Loucy (cell line): ENCODE measurements around the gene TSPO.

Experiments
- H2AFZ ChIP-seq: fragments of 200-600 bp; sonication (generic); 2 replicates; pipeline ENCODE4 v1.6.0; 2016; ENCODE audit warnings: antibody characterized with exemption, mild to moderate bottlenecking, low read length, moderate library complexity
- H3F3A ChIP-seq: fragments of 200-600 bp; 2 replicates; pipeline ENCODE4 v1.6.0; 2016; ENCODE audit warnings: antibody characterized with exemption, low read depth, mild to moderate bottlenecking
- H3K27me3 ChIP-seq: fragments of 200-600 bp; sonication (generic); 2 replicates; pipeline ENCODE4 v1.6.1; 2014; ENCODE audit warnings: low read length, mild to moderate bottlenecking; ENCODE audit not compliant: insufficient read depth, poor library complexity, severe bottlenecking
- H3K36me3 ChIP-seq: fragments of 200-600 bp; sonication (generic); 2 replicates; pipeline ENCODE4 v1.6.1; 2016; ENCODE audit warnings: low read length; ENCODE audit not compliant: insufficient read depth
- H3K4me1 ChIP-seq: fragments of 200-600 bp; sonication (generic); 2 replicates; pipeline ENCODE4 v1.5.1; 2014; ENCODE audit warnings: low read length, mild to moderate bottlenecking; ENCODE audit not compliant: insufficient read depth, poor library complexity, severe bottlenecking
- H3K4me2 ChIP-seq: fragments of 200-600 bp; sonication (generic); 2 replicates; pipeline ENCODE4 v1.6.0; 2014; ENCODE audit warnings: antibody characterized with exemption, low read length, low read depth, mild to moderate bottlenecking; ENCODE audit not compliant: poor library complexity, severe bottlenecking
- H3K4me3 ChIP-seq: fragments of 200-600 bp; sonication (generic); 2 replicates; pipeline ENCODE4 v1.5.1; 2014; ENCODE audit warnings: low read length, mild to moderate bottlenecking, mixed read lengths; ENCODE audit not compliant: poor library complexity, severe bottlenecking
- H3K79me2 ChIP-seq: fragments of 200-600 bp; sonication (generic); 2 replicates; pipeline ENCODE4 v1.6.1; 2014; ENCODE audit warnings: low read length; ENCODE audit not compliant: insufficient read depth
- H3K9ac ChIP-seq: fragments of 200-600 bp; sonication (generic); 2 replicates; pipeline ENCODE4 v1.6.0; 2014; ENCODE audit warnings: mild to moderate bottlenecking, low read depth, low read length, moderate library complexity; ENCODE audit not compliant: poor library complexity, severe bottlenecking
- H3K9me2 ChIP-seq: fragments of 200-600 bp; sonication (generic); replicated peaks from 2 replicates; pipeline ENCODE4 v1.6.1; 2016; ENCODE audit warnings: low read depth, low read length, mixed read lengths
- H3K9me3 ChIP-seq: fragments of 200-600 bp; sonication (generic); 2 replicates; pipeline ENCODE4 v1.6.1; 2014; ENCODE audit warnings: mild to moderate bottlenecking, antibody characterized with exemption, low read length, low read depth; ENCODE audit not compliant: insufficient read depth
- H4K20me1 ChIP-seq: fragments of 200-600 bp; sonication (generic); 2 replicates; pipeline ENCODE4 v1.6.0; 2014; ENCODE audit warnings: antibody characterized with exemption, low read length, mild to moderate bottlenecking; ENCODE audit not compliant: insufficient read depth, poor library complexity, severe bottlenecking
- EZH2phosphoT487 ChIP-seq: fragments of 200-600 bp; IDR thresholded peaks from 2 replicates; pipeline ENCODE4 v1.6.1; 2018; ENCODE audit warnings: antibody characterized with exemption, mild to moderate bottlenecking, moderate library complexity, borderline replicate concordance
- TF ChIP-seq, protein P1 (sequence below): fragments of 200-600 bp; sonication (generic); conservative IDR thresholded peaks from 2 replicates; pipeline ENCODE4 v1.5.1; 2014; ENCODE audit warnings: mild to moderate bottlenecking, antibody characterized with exemption, low read length

Gene TSPO

DNA sequence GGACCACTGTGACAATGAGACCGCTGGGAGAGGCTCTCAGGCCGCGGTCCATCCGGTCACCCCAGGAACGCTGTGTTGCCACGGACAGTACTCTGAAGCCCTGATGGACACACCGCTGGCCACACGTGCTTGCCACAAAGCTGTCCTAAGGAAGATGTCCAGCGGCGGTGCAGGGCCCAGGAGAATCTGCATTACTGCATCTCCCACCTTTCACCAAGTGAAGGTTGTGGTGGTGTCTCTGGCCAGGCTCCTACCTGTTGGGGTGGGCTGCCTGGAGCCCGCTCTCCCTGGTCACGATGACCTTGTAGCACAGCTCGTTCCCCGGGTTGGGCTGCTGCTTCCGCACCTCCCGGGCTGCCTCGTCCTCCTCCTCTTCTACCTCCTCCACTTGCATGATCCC, 31.4 kb downstream of the TSPO start:
- Histone ChIP-seq H3K27me3 (no peaks in the 10 kb centered on the region), H4K20me1 (peaks cover 9% of the 10 kb centered on the region), H3K36me3 (no peaks in the 10 kb centered on the region; the same call in 1 of the 2 replicates), H3K9ac (no peak overlapping the region), H3K9me2 (no peaks in the 10 kb centered on the region), H3F3A (no peaks in the 10 kb centered on the region), H3K4me1 (peaks cover 28% of the 10 kb centered on the region), H2AFZ (no peak overlapping the region), H3K9me3 (no peaks in the 10 kb centered on the region), H3K4me3 (no peak overlapping the region), H3K79me2 (peaks cover 32% of the 10 kb centered on the region), H3K4me2 (no peak overlapping the region)
- TF ChIP-seq EZH2phosphoT487, result no peak
- TF ChIP-seq, protein P1, sequence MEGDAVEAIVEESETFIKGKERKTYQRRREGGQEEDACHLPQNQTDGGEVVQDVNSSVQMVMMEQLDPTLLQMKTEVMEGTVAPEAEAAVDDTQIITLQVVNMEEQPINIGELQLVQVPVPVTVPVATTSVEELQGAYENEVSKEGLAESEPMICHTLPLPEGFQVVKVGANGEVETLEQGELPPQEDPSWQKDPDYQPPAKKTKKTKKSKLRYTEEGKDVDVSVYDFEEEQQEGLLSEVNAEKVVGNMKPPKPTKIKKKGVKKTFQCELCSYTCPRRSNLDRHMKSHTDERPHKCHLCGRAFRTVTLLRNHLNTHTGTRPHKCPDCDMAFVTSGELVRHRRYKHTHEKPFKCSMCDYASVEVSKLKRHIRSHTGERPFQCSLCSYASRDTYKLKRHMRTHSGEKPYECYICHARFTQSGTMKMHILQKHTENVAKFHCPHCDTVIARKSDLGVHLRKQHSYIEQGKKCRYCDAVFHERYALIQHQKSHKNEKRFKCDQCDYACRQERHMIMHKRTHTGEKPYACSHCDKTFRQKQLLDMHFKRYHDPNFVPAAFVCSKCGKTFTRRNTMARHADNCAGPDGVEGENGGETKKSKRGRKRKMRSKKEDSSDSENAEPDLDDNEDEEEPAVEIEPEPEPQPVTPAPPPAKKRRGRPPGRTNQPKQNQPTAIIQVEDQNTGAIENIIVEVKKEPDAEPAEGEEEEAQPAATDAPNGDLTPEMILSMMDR, result no peak

DNA sequence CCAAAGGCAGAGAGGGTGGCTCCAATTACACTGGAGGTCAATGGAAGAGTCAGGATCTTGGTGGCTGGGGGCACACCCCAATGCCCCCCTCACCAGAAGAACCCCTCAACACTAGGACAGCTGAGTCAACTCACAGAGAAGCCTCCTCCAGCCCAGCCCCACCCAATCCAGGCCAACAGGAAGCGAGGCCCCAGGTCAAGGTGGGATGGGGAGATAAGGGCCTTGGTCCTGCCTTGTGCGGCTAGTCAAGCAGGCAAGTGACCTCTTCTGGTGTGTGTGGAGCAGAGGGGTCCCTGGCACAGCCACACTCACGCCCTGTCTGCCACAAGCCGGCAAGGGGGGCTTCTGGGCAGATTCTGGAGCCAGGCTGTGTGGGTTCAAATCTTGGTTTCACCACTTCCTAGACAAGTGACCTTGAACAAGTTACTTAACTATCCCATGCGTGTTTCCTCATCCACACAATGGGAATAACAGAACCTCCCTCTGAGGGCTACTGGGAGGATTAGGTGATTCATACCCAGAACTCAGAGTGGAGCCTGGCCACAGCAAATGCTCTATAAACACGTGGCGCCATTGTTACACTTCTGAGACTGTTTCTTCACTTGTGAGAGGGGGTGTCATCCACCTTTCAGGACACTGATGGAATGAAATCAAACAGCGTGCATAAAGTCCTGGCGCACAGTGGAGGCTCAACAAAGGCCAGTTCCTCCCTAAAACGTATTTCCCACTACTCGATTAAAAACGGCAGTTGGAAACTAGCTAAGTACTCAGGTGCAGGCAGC, 32.3 kb downstream of the TSPO start:
- H4K20me1 ChIP-seq, result peaks cover 9% of the 10 kb centered on the region
- peak overlapping the region; percentile 38 for H3K4me3 ChIP-seq
- H3K4me1 ChIP-seq, result peaks cover 33% of the 10 kb centered on the region
- H3F3A ChIP-seq, result no peaks in the 10 kb centered on the region
- no peak for TF ChIP-seq EZH2phosphoT487
- H3K4me2 ChIP-seq, result peak overlapping the region; percentile 59
- H3K9ac ChIP-seq, result peak overlapping the region; percentile 60
- no peaks in the 10 kb centered on the region for H3K9me3 ChIP-seq
- no peaks in the 10 kb centered on the region for H3K9me2 ChIP-seq
- no peak overlapping the region for H2AFZ ChIP-seq
- peaks cover 32% of the 10 kb centered on the region for H3K79me2 ChIP-seq
- no peaks in the 10 kb centered on the region; the same call in 1 of the 2 replicates for H3K36me3 ChIP-seq
- H3K27me3 ChIP-seq, result no peaks in the 10 kb centered on the region

DNA sequence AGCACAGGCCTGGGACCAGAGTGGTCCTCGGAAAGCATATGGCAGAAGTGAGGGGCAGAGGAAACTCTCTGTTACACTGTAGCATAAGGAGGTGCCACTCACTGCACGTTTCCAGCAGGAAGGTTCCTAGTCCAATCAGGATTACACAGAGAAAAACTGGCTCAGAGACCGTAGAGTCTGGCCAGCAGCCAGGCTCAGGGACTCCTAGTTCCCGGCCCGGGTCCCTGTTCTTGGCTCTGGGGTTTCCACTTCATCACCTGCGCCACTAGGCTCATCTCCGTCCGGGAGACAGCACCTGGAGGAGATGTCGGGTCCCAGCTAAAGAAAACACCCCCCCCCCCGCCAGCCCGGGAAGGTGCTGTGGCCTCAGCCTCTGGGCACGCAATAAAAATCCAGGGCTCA, 34.5 kb downstream of the TSPO start:
- peak overlapping the region; percentile 91 for H3K4me3 ChIP-seq
- H2AFZ ChIP-seq, result no peak overlapping the region
- no peak for TF ChIP-seq EZH2phosphoT487
- TF ChIP-seq, protein P1, result no peak

More for the DNA sequence above, 34.5 kb downstream of the TSPO start:
- Histone ChIP-seq H3K4me2 (peak overlapping the region; percentile 91), H3K9me3 (no peaks in the 10 kb centered on the region), H3K27me3 (peaks cover 1% of the 10 kb centered on the region), H4K20me1 (peaks cover 9% of the 10 kb centered on the region), H3K9ac (peak overlapping the region; percentile 89), H3K4me1 (peaks cover 33% of the 10 kb centered on the region), H3F3A (no peaks in the 10 kb centered on the region), H3K79me2 (peaks cover 32% of the 10 kb centered on the region), H3K9me2 (no peaks in the 10 kb centered on the region), H3K36me3 (no peaks in the 10 kb centered on the region)
